GM18508 (cell line): ENCODE results near the gene MYO10.

ENCODE experiments used
- ATAC-seq: cut with Tn5 transposase; IDR thresholded peaks from one replicate; pipeline ENCODE4 v1.9.1; 2021; ENCODE audit warnings: moderate number of reproducible peaks; ENCODE audit not compliant: insufficient read depth, unreplicated experiment

MYO10 gene

GRCh38 chr5:16918891-16919671 is 17.0 kb downstream of the MYO10 start:
- no peak for ATAC-seq

DNA sequence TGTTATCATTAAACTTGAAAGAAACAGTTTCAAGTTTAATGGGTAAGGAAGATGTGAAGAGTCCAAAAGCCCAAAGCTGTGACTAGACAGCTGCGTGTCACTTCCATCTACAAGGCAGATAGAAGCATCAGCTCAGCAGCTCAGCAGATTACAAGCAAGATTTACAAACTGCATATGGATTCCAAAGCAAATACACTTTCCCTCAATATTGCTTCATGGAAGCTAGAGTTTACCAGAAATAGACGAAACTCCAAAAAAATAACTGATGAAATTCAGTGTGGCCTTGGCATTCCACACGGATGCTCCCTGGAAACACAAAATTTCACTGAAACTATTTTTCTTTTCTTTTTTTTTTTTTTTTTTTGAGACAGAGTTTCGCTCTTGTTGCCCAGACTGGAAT is 17.9 kb downstream of the MYO10 start:
- ATAC-seq = no peak

DNA sequence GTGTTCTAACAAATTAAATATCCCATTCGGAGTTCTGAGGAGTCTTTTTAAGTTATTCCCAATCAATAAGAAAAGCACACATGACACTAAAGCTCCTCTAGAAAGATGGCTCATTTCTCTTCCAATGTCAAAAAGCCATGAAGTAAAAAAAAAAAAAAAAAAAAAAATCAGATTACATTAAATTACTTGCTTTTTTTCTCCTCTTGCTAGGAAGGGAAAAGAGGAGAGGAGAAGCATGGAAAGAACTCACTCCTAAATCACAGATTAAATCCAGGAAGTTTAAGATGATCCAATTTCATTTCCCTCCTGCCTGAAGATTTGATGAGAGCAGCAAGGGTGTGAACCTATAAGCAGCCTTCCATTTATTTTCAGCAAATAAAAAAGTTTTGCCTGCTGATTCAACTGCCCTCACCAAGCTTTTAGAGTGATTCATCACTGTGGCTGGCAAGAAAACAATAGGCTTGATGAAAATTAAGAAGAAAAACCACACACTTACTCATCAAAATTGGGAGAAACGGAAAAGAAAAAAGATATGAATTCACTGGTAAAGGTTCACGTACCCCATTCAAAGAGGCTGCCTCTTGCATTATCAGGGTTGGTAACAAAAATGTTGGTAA is 19.7 kb downstream of the MYO10 start:
- ATAC-seq = no peak

GRCh38 chr5:16914584-16914983 is 21.5 kb downstream of the MYO10 start:
- no peak for ATAC-seq

- no peak for ATAC-seq
These were observed 22.0 kb downstream of the MYO10 start for GRCh38 chr5:16914108-16914435.

- ATAC-seq = no peak
These were observed 22.6 kb downstream of the MYO10 start for GRCh38 chr5:16913187-16914107.

GRCh38 chr5:16912080-16912479 is 24.0 kb downstream of the MYO10 start:
- ATAC-seq = no peak

DNA sequence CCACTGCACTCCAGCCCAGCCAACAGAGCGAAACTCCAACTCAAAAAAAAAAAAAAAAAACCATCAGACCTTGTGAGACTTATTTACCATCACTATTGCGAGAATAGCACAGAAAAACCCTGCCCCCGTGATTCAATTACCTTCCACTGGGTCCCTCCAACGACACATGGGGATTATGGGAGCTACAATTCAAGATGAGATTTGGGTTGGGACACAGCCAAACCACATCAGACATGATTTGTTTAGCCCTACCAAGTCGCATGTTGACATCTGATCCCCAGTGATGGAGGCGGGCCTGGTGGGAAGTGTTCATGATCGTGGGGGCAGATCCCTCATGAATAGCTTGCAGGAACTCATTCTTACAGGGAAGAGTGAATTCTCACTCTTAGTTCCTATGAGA is 26.6 kb downstream of the MYO10 start:
- no peak for ATAC-seq

DNA sequence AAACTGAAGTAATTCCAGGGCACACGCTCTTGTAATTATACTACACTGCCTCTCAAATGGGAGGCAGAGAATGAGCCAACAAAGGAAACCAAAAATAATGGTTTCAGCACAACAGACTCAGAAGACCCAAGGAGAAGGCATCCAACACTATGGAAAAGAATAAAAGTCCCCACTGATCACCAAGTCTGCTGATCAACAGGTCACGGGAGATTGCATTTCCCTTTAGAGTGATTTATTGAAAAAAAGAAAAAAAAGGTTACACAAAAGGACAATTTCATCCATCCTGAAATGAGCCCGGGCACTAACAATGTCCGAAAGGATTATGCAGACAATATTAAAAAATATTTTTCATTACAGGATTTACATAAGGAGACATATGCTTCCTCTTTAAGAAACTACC is 28.8 kb downstream of the MYO10 start:
- no peak for ATAC-seq

GRCh38 chr5:16906255-16906654 is 29.8 kb downstream of the MYO10 start:
- no peak for ATAC-seq

DNA sequence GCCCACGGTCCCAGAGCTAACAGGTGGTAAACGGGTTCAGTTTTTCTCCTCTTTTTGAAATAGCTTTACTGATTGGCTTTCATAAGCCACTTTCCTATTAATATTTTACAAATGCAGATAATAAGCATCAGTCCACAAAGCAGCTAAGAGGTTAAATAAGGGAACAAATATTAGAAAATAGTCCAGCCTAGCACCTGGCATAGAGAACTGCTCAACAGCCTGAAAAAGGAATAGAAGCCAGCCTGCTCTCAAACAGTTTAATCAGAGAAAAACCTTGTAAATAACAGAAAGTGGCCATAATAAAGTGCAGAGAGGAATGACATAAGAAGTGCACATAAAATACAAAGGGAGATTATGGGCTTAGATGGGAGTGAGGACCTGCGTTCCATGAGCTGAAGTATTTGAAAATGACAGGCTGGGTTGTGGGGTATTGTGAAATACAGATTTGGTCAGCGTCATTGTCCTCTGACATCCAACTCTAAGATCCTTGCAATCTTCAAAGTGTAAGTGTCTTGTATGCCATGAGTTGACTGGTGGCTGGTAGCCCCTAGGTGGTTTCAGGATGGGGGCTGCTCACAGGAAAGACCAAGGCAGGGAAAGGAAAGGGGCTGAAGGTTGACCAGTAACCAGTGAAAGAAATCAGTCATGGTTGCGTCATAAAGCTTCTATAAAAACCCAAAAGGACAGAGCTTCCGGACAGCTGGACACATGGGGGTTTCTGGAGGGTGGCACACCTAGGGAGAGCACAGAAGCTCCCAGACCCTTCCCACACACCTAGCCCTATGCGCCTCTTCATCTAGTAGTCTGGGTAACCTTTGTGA is 32.4 kb downstream of the MYO10 start:
- ATAC-seq = no peak

DNA sequence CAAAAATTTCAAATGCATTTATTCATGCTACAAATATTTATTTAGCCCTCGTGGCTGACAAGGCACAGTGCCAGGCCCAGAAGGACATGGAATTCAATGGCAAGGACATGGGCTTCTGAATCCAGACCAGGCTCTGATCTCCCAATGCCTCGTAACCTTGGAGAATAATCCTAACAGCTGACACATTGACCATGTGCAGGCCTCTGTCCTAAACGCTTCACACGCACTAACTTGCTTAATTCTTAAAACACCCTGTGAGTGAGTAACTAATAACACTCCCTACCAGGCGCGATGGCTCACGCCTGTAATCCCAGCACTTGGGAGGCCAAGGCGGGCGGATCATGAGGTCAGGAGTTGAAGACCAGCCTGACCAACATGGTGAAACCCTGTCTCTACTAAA is 33.2 kb downstream of the MYO10 start:
- ATAC-seq = no peak

GRCh38 chr5:16901021-16901644 is 35.0 kb downstream of the MYO10 start:
- no peak for ATAC-seq

- ATAC-seq = no peak
These were observed 36.9 kb downstream of the MYO10 start for GRCh38 chr5:16899171-16899570.

DNA sequence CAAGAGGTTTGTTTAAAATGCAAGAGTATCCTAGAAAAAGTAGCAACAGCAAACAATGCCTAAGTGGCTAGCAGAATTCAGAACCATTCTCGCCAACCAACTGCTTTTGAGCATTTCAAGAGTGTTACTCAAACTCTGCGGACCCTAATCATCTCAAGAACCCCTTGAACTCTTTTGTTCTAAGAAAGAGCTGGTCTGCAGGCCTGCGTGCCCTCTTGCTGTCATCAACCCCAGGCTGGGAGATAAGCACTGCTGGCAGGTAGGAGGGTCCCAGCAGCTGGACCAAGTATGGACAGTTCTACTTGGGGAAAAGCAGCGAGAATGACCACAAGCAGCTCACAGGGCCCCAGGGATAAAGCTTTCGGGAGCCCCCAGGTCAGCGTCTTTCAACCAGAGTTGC is 38.3 kb downstream of the MYO10 start:
- ATAC-seq = no peak

DNA sequence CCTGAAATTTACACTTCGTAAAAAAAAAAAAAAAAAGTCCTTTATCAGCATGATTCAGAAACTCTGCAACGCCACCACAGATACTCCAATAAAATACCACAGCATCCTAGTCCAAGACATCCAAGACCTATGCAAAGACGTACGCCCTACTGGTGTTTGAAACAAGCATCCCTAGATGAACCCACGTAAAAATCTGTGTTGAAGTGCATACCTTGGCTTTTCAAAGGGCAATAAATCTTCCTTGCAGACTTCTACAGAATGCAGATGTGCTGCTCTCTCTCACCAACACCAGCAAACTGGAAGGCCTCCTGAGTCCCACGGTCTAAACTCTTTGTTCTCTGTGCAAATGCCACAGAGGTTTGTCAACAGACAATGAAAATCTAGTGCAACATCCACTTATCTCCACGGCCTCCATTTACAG is 38.8 kb downstream of the MYO10 start:
- ATAC-seq = no peak

GRCh38 chr5:16896767-16897166 is 39.3 kb downstream of the MYO10 start:
- no peak for ATAC-seq

DNA sequence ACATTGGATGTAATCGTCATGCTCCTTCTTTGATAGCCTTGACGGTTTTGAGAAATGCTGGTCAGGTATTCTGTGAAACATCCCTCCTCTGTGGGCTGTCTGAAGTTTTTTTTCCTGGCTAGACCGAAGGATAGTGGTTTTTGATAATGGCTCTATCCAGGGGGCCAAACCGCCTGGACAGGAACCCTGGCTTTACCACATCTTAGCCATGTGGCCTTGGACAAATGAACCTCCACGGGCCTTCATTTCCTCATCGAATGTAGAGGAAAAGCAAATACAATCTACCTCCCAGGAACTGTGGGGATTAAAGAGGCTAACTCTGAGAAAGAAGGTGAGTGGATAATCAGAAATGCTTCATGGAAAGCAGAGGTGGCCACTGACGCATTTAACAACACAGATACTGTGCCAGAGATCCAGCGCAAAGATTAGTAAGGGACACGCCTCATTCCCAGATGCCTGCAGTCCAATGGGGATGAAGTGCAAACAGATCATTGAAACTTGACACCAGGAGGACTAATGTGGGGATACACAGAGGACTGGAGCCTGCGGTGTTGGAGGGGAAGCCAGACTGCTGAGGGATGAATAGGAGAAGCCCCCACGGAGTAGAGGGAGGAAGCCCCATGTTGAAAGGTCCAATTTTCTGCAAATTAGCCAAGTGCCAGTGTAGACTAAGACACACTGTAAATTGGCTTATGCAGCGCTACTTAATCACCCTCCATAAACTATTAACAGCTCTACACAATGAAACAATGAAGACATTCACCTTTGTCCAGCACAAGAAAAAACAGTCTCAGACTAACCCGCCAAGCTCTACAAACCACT is 41.6 kb downstream of the MYO10 start:
- no peak for ATAC-seq

GRCh38 chr5:16891033-16891432 is 45.1 kb downstream of the MYO10 start:
- no peak for ATAC-seq
